Esophagus (tissue), 2 donors: ENCODE measurements around the gene SDC4. TPM values are rescaled to one million over a fixed set of nuclear protein-coding genes. Genes with fewer than 3 reads are reported as not detected.
A peak's percentile ranks its signal among the peaks of the same experiment; 100 is the strongest.
"Not testable (repeated sequence)": the region's sequence is repeated elsewhere in the genome, so short reads cannot be mapped to it uniquely, and the experiment has no call there.

Experiments used
- H3K27ac ChIP-seq, 2 donors: one replicate each; pipeline ENCODE4 v1.5.1; 2013; ENCODE audit warnings: low read depth in 2 of 2, mild to moderate bottlenecking in 2 of 2, inconsistent platforms in 1 of 2, low read length in 1 of 2, moderate library complexity in 1 of 2
- H3K27me3 ChIP-seq, 2 donors: one replicate each; pipeline ENCODE4 v1.6.1; 2013; ENCODE audit warnings: low read length in 2 of 2, control low read depth in 1 of 2, mild to moderate bottlenecking in 1 of 2; ENCODE audit not compliant: insufficient read depth in 2 of 2, control insufficient read depth in 1 of 2
- H3K36me3 ChIP-seq, 2 donors: one replicate each; pipeline ENCODE4 v1.6.1; 2013; ENCODE audit warnings: low read length in 1 of 2; ENCODE audit not compliant: control insufficient read depth in 2 of 2, insufficient read depth in 2 of 2
- H3K4me1 ChIP-seq, 2 donors: one replicate each; pipeline ENCODE4 v1.6.1; 2013; ENCODE audit warnings: low read length in 1 of 2; ENCODE audit not compliant: control insufficient read depth in 2 of 2, insufficient read depth in 2 of 2
- H3K4me3 ChIP-seq, 2 donors: one replicate each; pipeline ENCODE4 v1.5.1; 2013; ENCODE audit warnings: low read length in 2 of 2, mild to moderate bottlenecking in 2 of 2, low read depth in 1 of 2, moderate library complexity in 1 of 2
- H3K9me3 ChIP-seq, 2 donors: one replicate each; pipeline ENCODE4 v1.6.1; 2013; ENCODE audit warnings: mild to moderate bottlenecking in 2 of 2, low read depth in 1 of 2, low read length in 1 of 2, moderate library complexity in 1 of 2; ENCODE audit not compliant: control insufficient read depth in 2 of 2, insufficient read depth in 1 of 2
- WGBS, 2 donors: extraction: QIAGEN DNeasy Blood & Tissue Kit; methylation state at CpG; one replicate each; pipeline ENCODE4 v1.1.7; 2013; 5-methylcytosine and 5-hydroxymethylcytosine counted together
- polyA plus RNA-seq, 2 donors: library from polyadenylated mRNA; stranded (reverse); fragments of 200-250 nt; gene quantifications; one replicate each; pipeline ENCODE4 v1.2.3, GENCODE V29; 2013
- donor health status: healthy with polysubstance abuse.
- donor health status: Bipolar disorder and iron deficiency.

The SDC4 gene
- polyA plus RNA-seq, 2 donors: 49.4 to 64.6 TPM

GRCh38 chr20:45355209-45356084 is 7.2 kb upstream of the SDC4 start:
- no peaks in the 10 kb centered on the region for H3K36me3 ChIP-seq
- peak overlapping the region; percentile 16 to 40 for H3K27ac ChIP-seq
- WGBS, 2 donors: 49 to 62% methylated on average over 5 of the region's 5 CpGs
- H3K27me3 ChIP-seq: no peaks in the 10 kb centered on the region
- H3K4me1 ChIP-seq: peaks cover 0 to 7% of the 10 kb centered on the region in 2 donors
- H3K9me3 ChIP-seq: no peaks in the 10 kb centered on the region
- no peak overlapping the region for H3K4me3 ChIP-seq

DNA sequence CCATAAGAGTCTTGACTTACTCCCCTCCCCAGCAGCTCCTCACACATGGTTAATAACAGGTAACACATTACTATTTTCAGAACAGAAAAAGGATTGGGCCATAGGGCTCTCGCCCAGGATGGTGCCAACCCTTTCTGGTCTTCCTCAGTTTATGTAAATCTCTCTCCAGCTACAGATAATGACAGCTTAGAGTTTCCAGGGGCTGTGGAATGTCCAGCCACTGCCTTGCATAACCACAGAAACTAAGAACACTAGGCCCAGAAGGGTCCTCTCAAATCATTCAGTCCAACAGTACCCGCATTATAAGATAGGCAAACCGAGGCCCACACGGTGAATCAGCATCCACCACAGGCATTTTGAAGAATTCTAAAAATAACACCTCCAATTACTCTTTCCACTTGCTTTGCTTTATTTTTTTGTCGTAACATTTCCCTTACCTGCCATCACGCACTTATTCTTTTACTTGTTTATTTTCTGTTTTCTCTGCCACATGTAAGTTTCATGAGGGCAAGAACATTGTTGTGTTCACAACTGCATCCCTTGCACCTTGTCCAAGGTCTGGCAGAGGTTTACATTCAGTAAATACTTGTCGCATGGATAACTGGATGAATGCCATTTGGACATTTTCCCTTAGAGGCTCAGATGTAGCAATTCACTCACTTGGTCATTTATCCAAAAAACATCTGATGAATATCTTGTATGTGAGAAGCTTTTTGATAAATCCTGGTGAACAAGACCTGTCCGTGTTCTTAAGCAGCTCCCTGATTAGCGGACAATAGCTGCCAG is 6.4 kb upstream of the SDC4 start:
- H3K4me1 ChIP-seq: peaks cover 0 to 7% of the 10 kb centered on the region in 2 donors
- H3K36me3 ChIP-seq: no peaks in the 10 kb centered on the region
- no peak overlapping the region for H3K4me3 ChIP-seq
- 65 to 73% methylated on average over 9 of the region's 9 CpGs for WGBS, 2 donors
- no peaks in the 10 kb centered on the region for H3K9me3 ChIP-seq
- no peaks in the 10 kb centered on the region for H3K27me3 ChIP-seq
- peak overlapping the region in 1 of 2 donors; percentile 40 for H3K27ac ChIP-seq

DNA sequence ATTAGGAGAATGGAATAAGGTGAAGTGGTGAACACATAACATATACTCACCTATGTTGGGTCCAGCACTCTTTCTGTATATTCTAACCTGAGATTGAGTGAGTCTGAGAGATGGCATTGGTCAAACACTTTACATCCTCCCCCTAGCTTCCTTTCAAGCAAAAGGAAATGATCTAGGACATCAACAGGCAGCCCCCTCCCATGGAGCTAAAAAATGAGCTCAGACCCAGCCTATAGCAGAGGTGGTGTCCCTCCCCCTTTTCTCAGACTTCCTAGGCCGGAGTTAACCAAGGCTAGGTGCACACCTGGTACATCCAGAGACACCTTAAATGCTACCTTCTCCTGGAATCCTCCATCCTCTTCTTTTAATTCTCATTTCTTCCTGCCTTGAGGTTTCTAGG is 5.5 kb upstream of the SDC4 start:
- WGBS, 2 donors: 92% methylated on average over 1 of the region's 1 CpG
- H3K27me3 ChIP-seq: no peaks in the 10 kb centered on the region
- H3K36me3 ChIP-seq: no peaks in the 10 kb centered on the region
- no peak overlapping the region for H3K27ac ChIP-seq
- H3K4me1 ChIP-seq: peaks cover 0 to 7% of the 10 kb centered on the region in 2 donors
- no peak overlapping the region for H3K4me3 ChIP-seq
- no peaks in the 10 kb centered on the region for H3K9me3 ChIP-seq

DNA sequence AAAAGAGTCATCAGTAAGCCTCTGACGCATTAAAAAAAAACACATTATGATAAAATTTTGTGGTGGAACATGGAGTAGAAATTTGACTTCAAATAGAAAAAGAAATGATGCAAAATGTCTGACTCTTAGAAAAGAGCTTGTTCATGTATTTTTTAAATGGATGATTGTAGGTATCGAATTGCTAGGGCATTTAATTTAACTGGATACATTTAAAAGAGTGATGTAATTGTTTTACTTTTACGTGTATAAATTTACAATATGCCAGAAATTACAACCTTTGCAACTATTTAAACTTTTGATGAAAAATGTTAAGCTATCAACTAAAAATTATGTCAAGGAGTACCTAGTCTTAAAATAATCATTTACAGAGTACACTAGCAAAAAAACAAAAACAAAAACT is 4.5 kb upstream of the SDC4 start:
- H3K4me1 ChIP-seq: peaks cover 0 to 3% of the 10 kb centered on the region in 2 donors
- no peak overlapping the region for H3K27ac ChIP-seq
- no peaks in the 10 kb centered on the region for H3K9me3 ChIP-seq
- no peaks in the 10 kb centered on the region for H3K36me3 ChIP-seq
- 84 to 88% methylated on average over 3 of the region's 3 CpGs for WGBS, 2 donors
- H3K27me3 ChIP-seq: no peaks in the 10 kb centered on the region
- no peak overlapping the region for H3K4me3 ChIP-seq

- not testable (repeated sequence) for H3K4me3 ChIP-seq, H3K9me3 ChIP-seq, H3K27ac ChIP-seq, H3K27me3 ChIP-seq, H3K36me3 ChIP-seq, H3K4me1 ChIP-seq
- WGBS, 2 donors: 93 to 96% methylated on average over 10 of the region's 10 CpGs
Observed at GRCh38 chr20:45350795-45351194, 2.6 kb upstream of the SDC4 start.

GRCh38 chr20:45350217-45350616 is 2.0 kb upstream of the SDC4 start:
- H3K4me1 ChIP-seq: peaks cover 0 to 2% of the 10 kb centered on the region in 2 donors
- H3K36me3 ChIP-seq: no peaks in the 10 kb centered on the region
- H3K27me3 ChIP-seq: no peaks in the 10 kb centered on the region
- no peaks in the 10 kb centered on the region for H3K9me3 ChIP-seq
- 37 to 59% methylated on average over 1 of the region's 1 CpG for WGBS, 2 donors
- no peak overlapping the region for H3K27ac ChIP-seq
- H3K4me3 ChIP-seq: no peak overlapping the region

DNA sequence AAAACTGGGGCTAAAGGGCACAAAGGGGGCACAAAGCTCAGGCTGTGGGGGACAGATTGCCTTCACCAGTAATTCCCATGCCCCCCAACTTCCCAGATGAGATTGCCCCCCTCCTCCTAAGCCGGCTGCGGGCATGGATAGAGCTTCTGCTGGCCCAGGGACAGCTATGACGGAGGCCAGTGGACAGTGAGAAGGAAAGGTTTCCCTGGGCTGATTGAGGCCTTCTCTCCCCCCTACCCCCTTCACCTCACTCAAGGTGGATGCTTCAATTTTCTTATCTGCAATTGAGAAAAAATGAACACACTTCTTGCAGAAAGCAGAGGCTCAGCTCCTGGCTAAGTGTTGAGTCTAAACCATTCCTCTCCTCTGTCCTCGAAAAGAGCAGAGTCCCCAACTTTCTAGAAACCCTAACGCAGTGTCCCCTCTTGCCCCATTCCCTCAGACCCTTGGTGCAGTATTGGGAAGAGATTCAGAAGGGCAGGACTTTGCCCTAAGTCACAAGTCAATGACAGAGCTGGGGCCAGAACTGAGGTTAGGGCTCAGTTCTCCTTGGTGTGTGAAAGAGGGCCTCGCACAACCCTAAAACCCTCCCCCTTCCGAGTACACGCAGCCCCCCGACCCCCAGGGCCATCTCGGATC is 808 bp downstream of the SDC4 start:
- Histone ChIP-seq H3K27ac (peak overlapping the region; percentile 89 to 98), H3K36me3 (no peaks in the 10 kb centered on the region), H3K4me3 (peak overlapping the region; percentile 77 to 86), H3K9me3 (no peaks in the 10 kb centered on the region), H3K27me3 (no peaks in the 10 kb centered on the region), H3K4me1 (peaks cover 2 to 14% of the 10 kb centered on the region in 2 donors)
- WGBS, 2 donors: 15 to 19% methylated on average over 10 of the region's 10 CpGs

DNA sequence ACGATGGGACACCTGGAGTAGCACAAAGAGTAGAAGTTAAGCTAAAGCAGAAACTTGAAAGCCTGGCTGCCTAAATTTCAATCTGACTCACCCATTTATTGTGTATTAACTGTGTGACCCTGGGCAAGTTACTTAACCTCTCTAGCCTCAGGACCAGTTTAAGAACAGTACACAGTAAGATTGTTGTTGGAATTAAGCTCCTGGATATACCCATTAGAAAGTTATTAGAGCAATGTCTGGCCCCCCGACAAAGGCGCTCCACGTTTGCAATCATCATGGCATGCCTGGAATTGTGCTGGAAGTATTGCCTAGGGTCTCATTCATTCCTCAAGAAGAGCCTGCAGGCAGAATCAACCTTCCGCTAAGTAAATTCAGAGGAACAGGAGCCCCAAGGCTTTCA is 1.4 kb downstream of the SDC4 start:
- H3K4me3 ChIP-seq: peak overlapping the region; percentile 77 to 86
- H3K36me3 ChIP-seq: no peaks in the 10 kb centered on the region
- H3K27me3 ChIP-seq: no peaks in the 10 kb centered on the region
- H3K4me1 ChIP-seq: peaks cover 5 to 18% of the 10 kb centered on the region in 2 donors
- no peaks in the 10 kb centered on the region for H3K9me3 ChIP-seq
- peak overlapping the region; percentile 89 to 98 for H3K27ac ChIP-seq
- 36 to 38% methylated on average over 5 of the region's 5 CpGs for WGBS, 2 donors

- H3K27me3 ChIP-seq: no peaks in the 10 kb centered on the region
- 33 to 35% methylated on average over 3 of the region's 3 CpGs for WGBS, 2 donors
- H3K27ac ChIP-seq: peak overlapping the region; percentile 89 to 98
Observed at GRCh38 chr20:45346291-45346718, 1.9 kb downstream of the SDC4 start.

More at GRCh38 chr20:45346291-45346718, 1.9 kb downstream of the SDC4 start:
- H3K4me3 ChIP-seq: peak overlapping the region; percentile 77 to 86
- no peaks in the 10 kb centered on the region for H3K9me3 ChIP-seq
- no peaks in the 10 kb centered on the region for H3K36me3 ChIP-seq
- peaks cover 8 to 22% of the 10 kb centered on the region in 2 donors for H3K4me1 ChIP-seq
